Measurements from ENCODE around the gene FCHSD2.

DNA sequence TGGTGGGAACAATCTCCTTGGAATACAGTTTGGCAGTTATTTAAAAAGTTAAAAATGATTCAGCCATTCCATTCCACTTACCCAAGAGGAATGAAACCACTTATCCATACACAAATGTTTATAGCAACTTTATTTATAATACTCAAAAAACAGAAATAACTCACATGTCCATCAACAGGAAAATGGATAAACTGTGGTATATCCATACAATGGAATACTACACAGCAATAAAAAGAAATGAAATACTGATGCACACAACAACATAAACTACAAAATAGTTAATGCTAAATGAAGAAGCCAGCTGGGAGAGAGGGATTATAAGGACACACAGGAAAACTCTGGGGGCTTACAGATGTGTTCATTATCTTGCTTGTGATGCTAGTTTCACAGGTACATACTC is 64.7 kb downstream of the FCHSD2 start:
- TF ChIP-seq, protein P1, sequence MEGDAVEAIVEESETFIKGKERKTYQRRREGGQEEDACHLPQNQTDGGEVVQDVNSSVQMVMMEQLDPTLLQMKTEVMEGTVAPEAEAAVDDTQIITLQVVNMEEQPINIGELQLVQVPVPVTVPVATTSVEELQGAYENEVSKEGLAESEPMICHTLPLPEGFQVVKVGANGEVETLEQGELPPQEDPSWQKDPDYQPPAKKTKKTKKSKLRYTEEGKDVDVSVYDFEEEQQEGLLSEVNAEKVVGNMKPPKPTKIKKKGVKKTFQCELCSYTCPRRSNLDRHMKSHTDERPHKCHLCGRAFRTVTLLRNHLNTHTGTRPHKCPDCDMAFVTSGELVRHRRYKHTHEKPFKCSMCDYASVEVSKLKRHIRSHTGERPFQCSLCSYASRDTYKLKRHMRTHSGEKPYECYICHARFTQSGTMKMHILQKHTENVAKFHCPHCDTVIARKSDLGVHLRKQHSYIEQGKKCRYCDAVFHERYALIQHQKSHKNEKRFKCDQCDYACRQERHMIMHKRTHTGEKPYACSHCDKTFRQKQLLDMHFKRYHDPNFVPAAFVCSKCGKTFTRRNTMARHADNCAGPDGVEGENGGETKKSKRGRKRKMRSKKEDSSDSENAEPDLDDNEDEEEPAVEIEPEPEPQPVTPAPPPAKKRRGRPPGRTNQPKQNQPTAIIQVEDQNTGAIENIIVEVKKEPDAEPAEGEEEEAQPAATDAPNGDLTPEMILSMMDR (conservative IDR thresholded peaks at IDR 0.05; ENCODE audit: low read depth, low read length), result no peak
- TF ChIP-seq EZH2 (IDR thresholded peaks at IDR 0.05; ENCODE audit: low read length, unreplicated experiment), result no peak
